Measurements from ENCODE around the gene PLEKHG4B. TPM values are rescaled to one million over a fixed set of nuclear protein-coding genes. Genes with fewer than 3 reads are reported as not detected.

Gene PLEKHG4B
- polyA plus RNA-seq, 3 donors: not detected

- whole genome bisulfite sequencing (ENCODE audit: insufficient coverage): 93% methylated on average over 12 of the region's 12 CpGs
These were observed 49.8 kb downstream of the PLEKHG4B start for GRCh38 chr5:141761-142160.

GRCh38 chr5:142246-142810 lies 50.4 kb downstream of the PLEKHG4B start:
- Histone ChIP-seq H3K27me3 (ENCODE audit: control insufficient read depth in 2 of 2, insufficient read depth in 2 of 2, low read length in 2 of 2) (no peaks in the 10 kb centered on the region), H3K79me2 (ENCODE audit: insufficient read depth, low read length) (no peaks in the 10 kb centered on the region), H3K4me1 (ENCODE audit: control insufficient read depth in 1 of 2, insufficient read depth in 2 of 2, low read length in 2 of 2) (no peaks in the 10 kb centered on the region), H4K20me1 (ENCODE audit: insufficient read depth, low read length) (no peaks in the 10 kb centered on the region), H3K9ac (ENCODE audit: insufficient read depth, low read length, poor library complexity, severe bottlenecking) (no peak overlapping the region), H3K27ac (ENCODE audit: low read depth in 1 of 2, low read length in 2 of 2) (no peak overlapping the region), H3K4me2 (replicated peaks; ENCODE audit: extremely low read depth, low read length, poor library complexity, severe bottlenecking) (no peak overlapping the region), H3K9me3 (replicated peaks in 1 of 2; ENCODE audit: control insufficient read depth in 1 of 2, insufficient read depth in 1 of 2, low read length in 2 of 2) (peaks cover 10 to 12% of the 10 kb centered on the region in 2 donors), H2AFZ (ENCODE audit: insufficient read depth, low read depth, low read length, poor library complexity, severe bottlenecking) (no peak overlapping the region), H3K4me3 (replicated peaks in 1 of 3; ENCODE audit: low read depth in 2 of 3, low read length in 3 of 3) (no peak overlapping the region), H3K36me3 (replicated peaks in 1 of 2; ENCODE audit: control insufficient read depth in 1 of 2, insufficient read depth in 2 of 2, low read length in 2 of 2) (no peaks in the 10 kb centered on the region)
- no peak for TF ChIP-seq CTCF (IDR thresholded peaks at IDR 0.05)
- H3K27me3 Mint-ChIP-seq (ENCODE audit: low read depth in 3 of 3): peaks cover 0 to 4% (median 0%) of the 10 kb centered on the region in 3 donors
- no peak overlapping the region for H3K4me3 Mint-ChIP-seq
- DNase-seq: no peak
- H3K27ac Mint-ChIP-seq: no peak overlapping the region
- 95% methylated on average over 14 of the region's 18 CpGs for WGBS (ENCODE audit: insufficient coverage)
- H3K9me3 Mint-ChIP-seq: peaks cover 8 to 17% (median 13%) of the 10 kb centered on the region in 7 donors
- H3K36me3 Mint-ChIP-seq: no peaks in the 10 kb centered on the region
- H3K4me1 Mint-ChIP-seq: no peaks in the 10 kb centered on the region
- intact Hi-C loops (cut with micrococcal nuclease): no loop called here

More at GRCh38 chr5:141761-142160, 49.8 kb downstream of the PLEKHG4B start:
- intact Hi-C loops (cut with micrococcal nuclease): no loop called here
- no peaks in the 10 kb centered on the region for H4K20me1 ChIP-seq (ENCODE audit: insufficient read depth, low read length)
- DNase-seq: no peak
- Mint-ChIP-seq H3K4me3 (no peak overlapping the region), H3K4me1 (no peaks in the 10 kb centered on the region), H3K9me3 (peaks cover 3 to 11% (median 8%) of the 10 kb centered on the region in 7 donors), H3K36me3 (no peaks in the 10 kb centered on the region), H3K27me3 (ENCODE audit: low read depth in 3 of 3) (peaks cover 0 to 4% (median 2%) of the 10 kb centered on the region in 3 donors), H3K27ac (no peak overlapping the region)
- peaks cover 5 to 7% of the 10 kb centered on the region in 2 donors for H3K9me3 ChIP-seq (replicated peaks in 1 of 2; ENCODE audit: control insufficient read depth in 1 of 2, insufficient read depth in 1 of 2, low read length in 2 of 2)
- no peak overlapping the region for H3K4me2 ChIP-seq (replicated peaks; ENCODE audit: extremely low read depth, low read length, poor library complexity, severe bottlenecking)
- TF ChIP-seq CTCF (IDR thresholded peaks at IDR 0.05): no peak
- no peaks in the 10 kb centered on the region for H3K79me2 ChIP-seq (ENCODE audit: insufficient read depth, low read length)
- no peak overlapping the region for H3K4me3 ChIP-seq (replicated peaks in 1 of 3; ENCODE audit: low read depth in 2 of 3, low read length in 3 of 3)
- H2AFZ ChIP-seq (ENCODE audit: insufficient read depth, low read depth, low read length, poor library complexity, severe bottlenecking): no peak overlapping the region
- H3K4me1 ChIP-seq (ENCODE audit: control insufficient read depth in 1 of 2, insufficient read depth in 2 of 2, low read length in 2 of 2): no peaks in the 10 kb centered on the region
- H3K27me3 ChIP-seq (ENCODE audit: control insufficient read depth in 2 of 2, insufficient read depth in 2 of 2, low read length in 2 of 2): no peaks in the 10 kb centered on the region
- no peaks in the 10 kb centered on the region for H3K36me3 ChIP-seq (replicated peaks in 1 of 2; ENCODE audit: control insufficient read depth in 1 of 2, insufficient read depth in 2 of 2, low read length in 2 of 2)
- H3K9ac ChIP-seq (ENCODE audit: insufficient read depth, low read length, poor library complexity, severe bottlenecking): no peak overlapping the region
- no peak overlapping the region for H3K27ac ChIP-seq (ENCODE audit: low read depth in 1 of 2, low read length in 2 of 2)

All from CD14-positive monocyte (primary cell).